Vagina (tissue), 2 donors: Measurements from ENCODE around the gene GALNTL6. TPM values are rescaled to one million over a fixed set of nuclear protein-coding genes. Genes with fewer than 3 reads are reported as not detected.

Experiments used
- DNase-seq, 2 donors: peaks; one replicate each; pipeline ENCODE4 v3.0.0-alpha.2; 2017; ENCODE audit errors: extremely low spot score in 2 of 2
- H3K27ac ChIP-seq: fragments of 200-600 bp; sonication (generic); one replicate; pipeline ENCODE4 v1.5.1; 2019
- H3K27me3 ChIP-seq: fragments of 200-600 bp; sonication (generic); one replicate; pipeline ENCODE4 v1.5.1; 2019
- H3K36me3 ChIP-seq, 2 donors: fragments of 200-600 bp; sonication (generic); one replicate each; pipeline ENCODE4 v1.5.1; 2017 to 2019
- H3K4me1 ChIP-seq: fragments of 200-600 bp; sonication (generic); one replicate; pipeline ENCODE4 v1.5.1; 2019
- H3K4me3 ChIP-seq, 2 donors: fragments of 200-600 bp; sonication (generic); 1 replicate in 1 of 2; 2 replicates in 1 of 2; pipeline ENCODE4 v1.5.1; 2016 to 2019
- H3K9me3 ChIP-seq: fragments of 200-600 bp; sonication (generic); one replicate; pipeline ENCODE4 v1.5.1; 2019
- CTCF ChIP-seq, 3 experiments: fragments of 450-650 bp in 2 of 3; fragments of 200-600 bp in 1 of 3; sonication (generic) in 1 of 3; IDR thresholded peaks; one replicate each; pipeline ENCODE4 v1.5.1; 2017 to 2019; ENCODE audit warnings: antibody characterized with exemption in 3 of 3, mild to moderate bottlenecking in 2 of 3, moderate library complexity in 2 of 3
- POLR2A ChIP-seq, 2 donors: fragments of 450-650 bp; IDR thresholded peaks; one replicate each; pipeline ENCODE4 v1.6.1; 2017; ENCODE audit warnings: antibody characterized with exemption in 2 of 2, mild to moderate bottlenecking in 2 of 2, moderate library complexity in 2 of 2
- POLR2AphosphoS5 ChIP-seq, 2 donors: sonication (generic); formaldehyde crosslinking; IDR thresholded peaks; one replicate each; pipeline ENCODE4 v1.9.0; 2017; ENCODE audit warnings: antibody characterized with exemption in 2 of 2, mild to moderate bottlenecking in 2 of 2, low read depth in 1 of 2; ENCODE audit not compliant: insufficient read depth in 1 of 2
- intact Hi-C: fragments of 100-400 bp; cut with DNase I; formaldehyde crosslinking; loops from one replicate; pipeline ENCODE4 v1.15.1; 2023
- total RNA-seq: library from RNA; depleted of rRNA; stranded (reverse); fragments of >200 nt; gene quantifications from one replicate; pipeline ENCODE4 v1.2.3, GENCODE V29; 2016

The GALNTL6 gene
- total RNA-seq, 1 donor from 2014 or later, result 0.74 TPM

- no peak for DNase-seq
- no peaks in the 10 kb centered on the region for H3K36me3 ChIP-seq
- no peaks in the 10 kb centered on the region for H3K4me1 ChIP-seq
- H3K27me3 ChIP-seq, result no peaks in the 10 kb centered on the region
- no peaks in the 10 kb centered on the region for H3K9me3 ChIP-seq
- intact Hi-C loops, result no loop called here
- H3K27ac ChIP-seq, result no peak overlapping the region
- no peak for TF ChIP-seq CTCF (IDR thresholded peaks at IDR 0.05)
- TF ChIP-seq POLR2A (IDR thresholded peaks at IDR 0.05), result no peak
- no peak for TF ChIP-seq POLR2AphosphoS5 (IDR thresholded peaks at IDR 0.05; ENCODE audit: insufficient read depth in 1 of 2, low read depth in 1 of 2)
- H3K4me3 ChIP-seq, result no peak overlapping the region
Measured at GRCh38 chr4:172173206-172173605, 360.0 kb downstream of the GALNTL6 start.

- Histone ChIP-seq H3K27ac (no peak overlapping the region), H3K4me1 (no peaks in the 10 kb centered on the region), H3K36me3 (no peaks in the 10 kb centered on the region), H3K9me3 (no peaks in the 10 kb centered on the region), H3K27me3 (no peaks in the 10 kb centered on the region), H3K4me3 (no peak overlapping the region)
- intact Hi-C loops, result no loop called here
- no peak for DNase-seq
- TF ChIP-seq POLR2AphosphoS5 (IDR thresholded peaks at IDR 0.05; ENCODE audit: insufficient read depth in 1 of 2, low read depth in 1 of 2) (no peak), CTCF (IDR thresholded peaks at IDR 0.05) (no peak), POLR2A (IDR thresholded peaks at IDR 0.05) (no peak)
Measured at GRCh38 chr4:172177382-172177781, 364.2 kb downstream of the GALNTL6 start.

GRCh38 chr4:172188248-172188988 lies 375.2 kb downstream of the GALNTL6 start:
- TF ChIP-seq POLR2AphosphoS5 (IDR thresholded peaks at IDR 0.05; ENCODE audit: insufficient read depth in 1 of 2, low read depth in 1 of 2), result no peak
- TF ChIP-seq CTCF (IDR thresholded peaks at IDR 0.05), result no peak
- TF ChIP-seq POLR2A (IDR thresholded peaks at IDR 0.05), result no peak
- Histone ChIP-seq H3K27me3 (no peaks in the 10 kb centered on the region), H3K9me3 (no peaks in the 10 kb centered on the region), H3K27ac (no peak overlapping the region), H3K4me1 (no peaks in the 10 kb centered on the region), H3K36me3 (no peaks in the 10 kb centered on the region), H3K4me3 (no peak overlapping the region)
- intact Hi-C loops, result no loop called here
- DNase-seq, result no peak

- no peak for DNase-seq
- Histone ChIP-seq H3K27ac (no peak overlapping the region), H3K9me3 (no peaks in the 10 kb centered on the region), H3K4me1 (no peaks in the 10 kb centered on the region), H3K36me3 (no peaks in the 10 kb centered on the region), H3K27me3 (no peaks in the 10 kb centered on the region), H3K4me3 (no peak overlapping the region)
- TF ChIP-seq CTCF (IDR thresholded peaks at IDR 0.05) (peak in 1 of 3 experiments; percentile 26), POLR2AphosphoS5 (IDR thresholded peaks at IDR 0.05; ENCODE audit: insufficient read depth in 1 of 2, low read depth in 1 of 2) (no peak), POLR2A (IDR thresholded peaks at IDR 0.05) (no peak)
- intact Hi-C loops, result no loop called here
Measured at GRCh38 chr4:172202480-172203076, 389.4 kb downstream of the GALNTL6 start.

- TF ChIP-seq CTCF (IDR thresholded peaks at IDR 0.05) (no peak), POLR2A (IDR thresholded peaks at IDR 0.05) (no peak), POLR2AphosphoS5 (IDR thresholded peaks at IDR 0.05; ENCODE audit: insufficient read depth in 1 of 2, low read depth in 1 of 2) (no peak)
- Histone ChIP-seq H3K27ac (no peak overlapping the region), H3K36me3 (no peaks in the 10 kb centered on the region), H3K9me3 (no peaks in the 10 kb centered on the region), H3K4me1 (no peaks in the 10 kb centered on the region), H3K27me3 (no peaks in the 10 kb centered on the region), H3K4me3 (no peak overlapping the region)
- no peak for DNase-seq
- intact Hi-C loops, result no loop called here
Measured at GRCh38 chr4:172207258-172207657, 394.1 kb downstream of the GALNTL6 start.
